DMS79 (cell line): ENCODE results near the gene BPGM.

ENCODE experiments used
- DNase-seq: peaks from one replicate; lab custom pipeline; 2025; lab: John Stamatoyannopoulos, UW

The BPGM gene

GRCh38 chr7:134720091-134720935 lies 73.7 kb downstream of the BPGM start:
- DNase-seq = no peak

- DNase-seq = no peak
Observed at GRCh38 chr7:134721171-134721570, 74.5 kb downstream of the BPGM start.

GRCh38 chr7:134722786-134723322 lies 76.2 kb downstream of the BPGM start:
- no peak for DNase-seq

- DNase-seq = no peak
Observed at GRCh38 chr7:134723892-134724291, 77.2 kb downstream of the BPGM start.

GRCh38 chr7:134724606-134725005 lies 78.0 kb downstream of the BPGM start:
- DNase-seq = no peak

- no peak for DNase-seq
Observed at GRCh38 chr7:134726581-134726980, 79.9 kb downstream of the BPGM start.

- DNase-seq = no peak
Observed at GRCh38 chr7:134727711-134728110, 81.1 kb downstream of the BPGM start.
